Measurements from ENCODE around the gene CCNDBP1. TPM values are rescaled to one million over a fixed set of nuclear protein-coding genes. Genes with fewer than 3 reads are reported as not detected.

CCNDBP1 gene
- total RNA-seq, 1 donor from 2014 or later: 31.2 TPM

DNA sequence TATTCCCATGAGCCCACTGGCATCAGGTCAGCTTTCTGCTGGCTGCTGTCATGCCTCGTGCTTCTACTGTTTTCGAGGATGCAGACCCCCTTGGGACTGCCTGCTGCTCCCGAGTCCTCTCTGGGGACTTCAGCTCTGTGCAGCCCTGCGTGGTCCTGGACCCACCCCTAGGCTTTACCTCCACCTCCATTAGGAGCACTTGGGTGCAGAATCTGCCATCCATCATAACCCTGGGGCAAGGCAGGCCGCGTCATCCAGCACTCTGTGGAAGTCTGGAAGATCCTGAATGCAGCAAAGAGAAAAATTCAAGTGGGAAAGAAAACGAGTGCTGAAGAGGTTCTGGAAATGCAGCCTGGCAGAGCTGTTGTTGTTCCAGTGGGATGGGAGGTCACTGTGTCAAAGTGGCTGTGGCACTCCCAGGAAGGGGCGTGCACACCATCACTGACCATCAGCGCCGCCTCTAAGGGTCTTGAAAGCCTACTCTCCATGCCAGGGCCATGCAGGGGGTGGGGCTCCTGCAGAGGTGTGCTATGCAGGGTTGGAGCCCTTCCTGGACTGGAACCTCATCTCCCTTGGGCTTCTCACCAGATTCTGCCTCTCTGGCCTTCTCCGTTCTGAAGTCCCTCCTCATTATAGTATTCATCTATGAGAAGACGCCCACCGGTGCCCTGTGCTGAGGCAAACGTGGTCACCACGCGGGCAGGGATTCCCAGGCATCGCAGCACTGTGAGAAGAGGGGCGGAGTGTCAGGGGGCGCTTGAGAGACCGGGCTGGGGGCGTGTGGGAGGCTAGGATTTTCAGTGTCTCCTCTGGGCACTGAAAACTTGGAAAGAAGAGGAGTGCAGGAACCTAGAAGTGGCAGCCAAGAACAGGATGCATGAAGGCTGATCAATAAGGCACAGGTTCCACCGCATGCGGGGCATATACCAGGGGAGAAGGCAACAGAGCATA is 23.1 kb downstream of the CCNDBP1 start:
- peaks cover 2% of the 10 kb centered on the region for H3K4me1 Mint-ChIP-seq
- no peak for DNase-seq (ENCODE audit: low spot score in 2 of 2, unreplicated experiment in 2 of 2)
- H3K27me3 Mint-ChIP-seq (ENCODE audit: low read depth): peaks cover 52% of the 10 kb centered on the region
- no peaks in the 10 kb centered on the region for H3K9me3 Mint-ChIP-seq
- H3K36me3 Mint-ChIP-seq: no peaks in the 10 kb centered on the region
- no peak overlapping the region for H3K4me3 Mint-ChIP-seq
- no peak overlapping the region for H3K27ac Mint-ChIP-seq
- TF ChIP-seq, protein P1, sequence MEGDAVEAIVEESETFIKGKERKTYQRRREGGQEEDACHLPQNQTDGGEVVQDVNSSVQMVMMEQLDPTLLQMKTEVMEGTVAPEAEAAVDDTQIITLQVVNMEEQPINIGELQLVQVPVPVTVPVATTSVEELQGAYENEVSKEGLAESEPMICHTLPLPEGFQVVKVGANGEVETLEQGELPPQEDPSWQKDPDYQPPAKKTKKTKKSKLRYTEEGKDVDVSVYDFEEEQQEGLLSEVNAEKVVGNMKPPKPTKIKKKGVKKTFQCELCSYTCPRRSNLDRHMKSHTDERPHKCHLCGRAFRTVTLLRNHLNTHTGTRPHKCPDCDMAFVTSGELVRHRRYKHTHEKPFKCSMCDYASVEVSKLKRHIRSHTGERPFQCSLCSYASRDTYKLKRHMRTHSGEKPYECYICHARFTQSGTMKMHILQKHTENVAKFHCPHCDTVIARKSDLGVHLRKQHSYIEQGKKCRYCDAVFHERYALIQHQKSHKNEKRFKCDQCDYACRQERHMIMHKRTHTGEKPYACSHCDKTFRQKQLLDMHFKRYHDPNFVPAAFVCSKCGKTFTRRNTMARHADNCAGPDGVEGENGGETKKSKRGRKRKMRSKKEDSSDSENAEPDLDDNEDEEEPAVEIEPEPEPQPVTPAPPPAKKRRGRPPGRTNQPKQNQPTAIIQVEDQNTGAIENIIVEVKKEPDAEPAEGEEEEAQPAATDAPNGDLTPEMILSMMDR (IDR thresholded peaks at IDR 0.05; ENCODE audit: unreplicated experiment): no peak

DNA sequence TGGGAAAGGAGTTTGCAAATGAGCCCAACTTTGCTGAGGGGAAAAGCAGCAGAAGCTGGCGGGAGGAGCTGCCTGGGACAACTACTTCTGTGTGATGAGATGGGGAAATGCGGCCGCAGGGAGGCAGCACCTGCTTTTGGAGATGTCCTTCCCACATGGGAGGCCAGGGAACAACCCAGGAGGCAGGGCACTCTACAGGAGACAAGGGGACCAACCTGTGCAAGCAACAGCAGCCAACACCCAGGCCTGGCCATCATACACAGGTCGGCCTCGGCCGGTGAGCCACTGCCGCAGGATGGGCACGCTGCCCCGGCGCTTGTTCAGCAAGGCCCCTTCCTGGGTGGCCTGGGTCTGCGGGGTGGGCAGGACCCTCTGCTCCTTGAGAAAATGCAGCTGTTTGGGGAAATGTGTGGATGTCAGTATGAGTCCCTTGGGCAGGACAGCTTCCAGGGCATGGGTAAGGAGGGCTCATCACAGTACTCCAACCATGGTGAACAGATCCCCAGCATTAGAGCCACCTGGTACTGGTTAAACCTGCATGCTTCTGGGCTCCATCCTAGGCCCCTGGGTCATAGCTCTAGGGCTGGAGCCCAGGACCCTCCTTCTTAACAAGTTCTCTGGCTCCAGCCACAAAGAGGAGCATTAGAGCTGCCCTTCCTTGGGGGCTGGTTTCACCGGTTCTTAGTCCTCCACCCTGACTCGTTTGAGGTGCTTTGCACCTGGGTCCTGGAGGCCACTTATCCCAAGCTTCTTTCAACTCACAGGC is 24.0 kb downstream of the CCNDBP1 start:
- H3K27me3 Mint-ChIP-seq (ENCODE audit: low read depth): peaks cover 50% of the 10 kb centered on the region
- no peak overlapping the region for H3K4me3 Mint-ChIP-seq
- peaks cover under 1% of the 10 kb centered on the region for H3K4me1 Mint-ChIP-seq
- no peak overlapping the region for H3K27ac Mint-ChIP-seq
- TF ChIP-seq, protein P1 (IDR thresholded peaks at IDR 0.05; ENCODE audit: unreplicated experiment): no peak
- DNase-seq (ENCODE audit: low spot score in 2 of 2, unreplicated experiment in 2 of 2): no peak
- no peaks in the 10 kb centered on the region for H3K9me3 Mint-ChIP-seq
- no peaks in the 10 kb centered on the region for H3K36me3 Mint-ChIP-seq

DNA sequence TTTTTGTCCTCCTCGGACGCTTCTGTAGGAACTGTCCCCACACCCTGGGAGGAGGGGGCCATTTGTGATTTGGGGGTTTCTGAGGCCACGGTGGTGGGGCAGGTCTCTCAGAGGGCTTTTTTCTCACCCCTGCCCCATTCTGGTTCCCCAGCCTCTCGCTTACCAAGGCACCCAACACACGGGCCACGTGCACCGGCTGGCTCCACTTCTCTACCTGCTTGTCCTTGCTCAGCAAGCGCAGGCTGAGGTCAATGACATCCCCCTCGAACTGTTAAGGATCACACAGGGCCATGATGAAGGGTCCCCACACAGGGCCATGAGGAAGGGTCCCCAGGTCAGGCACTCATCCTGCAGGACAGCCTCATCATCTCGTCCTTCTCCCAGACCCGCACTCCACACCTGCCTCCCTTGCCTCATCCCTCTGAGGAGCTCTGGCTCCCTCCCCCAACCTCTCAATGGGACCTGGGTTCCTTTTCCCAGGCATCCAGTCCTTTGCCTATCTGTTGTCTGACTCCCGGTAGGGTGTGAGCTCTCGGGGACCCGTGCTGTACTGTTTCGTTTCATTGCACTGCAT is 25.1 kb downstream of the CCNDBP1 start:
- no peaks in the 10 kb centered on the region for H3K4me1 Mint-ChIP-seq

DNA sequence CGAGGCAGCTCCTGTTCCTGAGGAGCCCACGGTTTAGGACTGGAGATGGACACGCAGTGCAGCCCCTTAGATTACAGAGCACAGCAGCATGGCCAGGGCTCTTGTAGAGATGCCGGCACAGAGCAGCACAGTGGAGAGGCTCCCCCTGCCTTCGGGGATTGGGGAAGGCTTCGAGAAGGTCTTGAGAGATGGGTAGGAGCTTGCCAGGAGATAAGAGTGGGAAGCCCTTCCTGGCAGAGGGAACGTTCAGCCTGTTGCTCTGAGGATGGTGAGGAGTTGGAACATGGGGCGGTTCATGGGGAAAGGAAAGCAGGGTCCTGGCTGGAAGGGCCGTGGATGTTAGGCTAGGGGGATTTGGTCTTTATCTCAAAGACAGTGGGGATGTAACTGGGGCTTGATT is 25.6 kb downstream of the CCNDBP1 start:
- DNase-seq (ENCODE audit: low spot score in 2 of 2, unreplicated experiment in 2 of 2): no peak
- H3K27me3 Mint-ChIP-seq (ENCODE audit: low read depth): peaks cover 45% of the 10 kb centered on the region
- no peak overlapping the region for H3K27ac Mint-ChIP-seq

More for the DNA sequence above, 25.1 kb downstream of the CCNDBP1 start:
- no peak for DNase-seq (ENCODE audit: low spot score in 2 of 2, unreplicated experiment in 2 of 2)
- H3K36me3 Mint-ChIP-seq: no peaks in the 10 kb centered on the region
- peaks cover 48% of the 10 kb centered on the region for H3K27me3 Mint-ChIP-seq (ENCODE audit: low read depth)
- TF ChIP-seq, protein P1 (IDR thresholded peaks at IDR 0.05; ENCODE audit: unreplicated experiment): no peak
- no peaks in the 10 kb centered on the region for H3K9me3 Mint-ChIP-seq
- no peak overlapping the region for H3K27ac Mint-ChIP-seq
- no peak overlapping the region for H3K4me3 Mint-ChIP-seq

DNA sequence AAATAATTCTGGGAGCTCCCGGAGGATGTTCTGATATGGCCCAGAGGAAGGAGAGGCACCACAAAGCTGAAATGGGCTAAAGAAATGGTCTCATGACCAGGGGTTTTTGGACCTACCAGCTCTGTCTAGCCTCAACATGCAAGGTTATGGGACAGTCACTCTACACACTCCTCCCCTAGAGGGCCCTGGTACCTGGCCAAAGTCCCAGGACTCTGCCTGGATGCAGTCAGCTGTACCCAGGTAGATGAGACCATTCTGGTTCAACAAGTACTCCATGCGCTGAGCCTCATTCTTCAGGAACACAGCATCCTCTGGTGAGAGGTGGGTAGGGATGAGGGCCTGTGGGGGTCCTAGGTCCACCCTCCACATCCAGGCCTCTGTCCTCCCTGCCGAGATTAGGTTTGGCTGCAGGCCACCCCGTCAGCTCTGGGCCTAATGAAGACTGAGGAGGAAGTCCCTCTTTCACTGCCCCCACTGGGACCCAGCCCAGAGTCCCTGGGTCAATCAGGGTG is 26.1 kb downstream of the CCNDBP1 start:
- TF ChIP-seq, protein P1 (IDR thresholded peaks at IDR 0.05; ENCODE audit: unreplicated experiment): no peak
- Mint-ChIP-seq H3K27me3 (ENCODE audit: low read depth) (peaks cover 40% of the 10 kb centered on the region), H3K27ac (no peak overlapping the region), H3K4me1 (no peaks in the 10 kb centered on the region), H3K9me3 (no peaks in the 10 kb centered on the region), H3K36me3 (no peaks in the 10 kb centered on the region), H3K4me3 (no peak overlapping the region)
- no peak for DNase-seq (ENCODE audit: low spot score in 2 of 2, unreplicated experiment in 2 of 2)

More for the DNA sequence above, 25.6 kb downstream of the CCNDBP1 start:
- TF ChIP-seq, protein P1 (IDR thresholded peaks at IDR 0.05; ENCODE audit: unreplicated experiment): no peak
- Mint-ChIP-seq H3K36me3 (no peaks in the 10 kb centered on the region), H3K4me1 (no peaks in the 10 kb centered on the region), H3K9me3 (no peaks in the 10 kb centered on the region), H3K4me3 (no peak overlapping the region)

Data from mesothelial cell of epicardium (in vitro differentiated cells).